Cardiac muscle cell (in vitro differentiated cells and primary cell): Measurements from ENCODE around the gene CHMP4B. TPM values are rescaled to one million over a fixed set of nuclear protein-coding genes. Genes with fewer than 3 reads are reported as not detected.

ENCODE experiments used
- DNase-seq, 2 donors: peaks; one replicate each; pipeline versions ENCODE4 v3.0.0 to v3.0.0-alpha.2; 2010 to 2017; ENCODE audit warnings: low read depth in 1 of 2, low spot score in 1 of 2
- H3K27ac ChIP-seq: fragments of 200-600 bp; sonication (generic); 2 replicates; pipeline ENCODE4 v1.5.1; 2016
- H3K27me3 ChIP-seq: fragments of 200-600 bp; sonication (generic); 2 replicates; pipeline ENCODE4 v1.6.0; 2016; ENCODE audit warnings: control low read depth
- H3K36me3 ChIP-seq: fragments of 200-600 bp; sonication (generic); 2 replicates; pipeline ENCODE4 v1.5.1; 2016; ENCODE audit warnings: control low read depth
- H3K4me1 ChIP-seq: fragments of 200-600 bp; sonication (generic); 2 replicates; pipeline ENCODE4 v1.8.1; 2017; ENCODE audit warnings: low read depth, mild to moderate bottlenecking, mixed run types
- H3K4me3 ChIP-seq: fragments of 200-600 bp; sonication (generic); 2 replicates; pipeline ENCODE4 v1.5.1; 2016; ENCODE audit warnings: mild to moderate bottlenecking
- H3K9me3 ChIP-seq: fragments of 200-600 bp; sonication (generic); 2 replicates; pipeline ENCODE4 v1.5.1; 2017; ENCODE audit warnings: low read depth, mild to moderate bottlenecking, control low read depth
- polyA plus RNA-seq: library from polyadenylated mRNA; unstranded; fragments of >200 nt; fragmentation: Nextera tagmentation; extraction: Ambion mirVana; gene quantifications from 2 replicates; pipeline ENCODE4 v1.2.1, GENCODE V29; 2016
- total RNA-seq: library from RNA; depleted of rRNA; stranded (reverse); fragments of >200 nt; gene quantifications from 2 replicates; pipeline ENCODE4 v1.2.3, GENCODE V29; 2016
- TF ChIP-seq, protein P1 (sequence below): IDR thresholded peaks from 2 replicates; pipeline ENCODE4 v1.5.1; 2012; ENCODE audit warnings: low read depth, mild to moderate bottlenecking, low read length

The CHMP4B gene
- total and polyA plus RNA-seq, 2 experiments from 2014 or later = 4.6 to 110 TPM

DNA sequence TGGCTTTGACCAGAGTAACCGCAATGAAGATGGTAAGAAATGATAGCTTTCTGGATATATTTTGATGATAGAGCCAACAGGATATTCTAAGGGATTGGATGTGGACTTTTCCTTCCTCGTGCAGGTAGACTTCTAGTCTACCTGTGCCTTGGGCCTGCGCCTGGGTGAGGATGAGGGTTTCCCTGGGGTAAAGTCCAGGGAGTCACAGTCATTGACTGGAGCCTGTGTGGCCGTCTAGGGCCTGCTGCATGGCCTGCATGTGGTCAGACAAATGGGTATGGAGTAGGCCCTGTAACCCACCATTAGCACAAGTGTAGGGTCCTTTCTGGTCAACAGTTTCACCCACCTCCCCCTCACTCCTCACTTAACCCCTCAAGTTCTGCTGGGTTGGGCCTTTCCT, 12.7 kb upstream of the CHMP4B start:
- Histone ChIP-seq H3K4me1 (peaks cover 2% of the 10 kb centered on the region), H3K36me3 (no peaks in the 10 kb centered on the region), H3K27me3 (no peaks in the 10 kb centered on the region), H3K4me3 (no peak overlapping the region), H3K9me3 (no peaks in the 10 kb centered on the region), H3K27ac (no peak overlapping the region)
- DNase-seq = no peak
- TF ChIP-seq, protein P1, sequence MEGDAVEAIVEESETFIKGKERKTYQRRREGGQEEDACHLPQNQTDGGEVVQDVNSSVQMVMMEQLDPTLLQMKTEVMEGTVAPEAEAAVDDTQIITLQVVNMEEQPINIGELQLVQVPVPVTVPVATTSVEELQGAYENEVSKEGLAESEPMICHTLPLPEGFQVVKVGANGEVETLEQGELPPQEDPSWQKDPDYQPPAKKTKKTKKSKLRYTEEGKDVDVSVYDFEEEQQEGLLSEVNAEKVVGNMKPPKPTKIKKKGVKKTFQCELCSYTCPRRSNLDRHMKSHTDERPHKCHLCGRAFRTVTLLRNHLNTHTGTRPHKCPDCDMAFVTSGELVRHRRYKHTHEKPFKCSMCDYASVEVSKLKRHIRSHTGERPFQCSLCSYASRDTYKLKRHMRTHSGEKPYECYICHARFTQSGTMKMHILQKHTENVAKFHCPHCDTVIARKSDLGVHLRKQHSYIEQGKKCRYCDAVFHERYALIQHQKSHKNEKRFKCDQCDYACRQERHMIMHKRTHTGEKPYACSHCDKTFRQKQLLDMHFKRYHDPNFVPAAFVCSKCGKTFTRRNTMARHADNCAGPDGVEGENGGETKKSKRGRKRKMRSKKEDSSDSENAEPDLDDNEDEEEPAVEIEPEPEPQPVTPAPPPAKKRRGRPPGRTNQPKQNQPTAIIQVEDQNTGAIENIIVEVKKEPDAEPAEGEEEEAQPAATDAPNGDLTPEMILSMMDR = no peak

DNA sequence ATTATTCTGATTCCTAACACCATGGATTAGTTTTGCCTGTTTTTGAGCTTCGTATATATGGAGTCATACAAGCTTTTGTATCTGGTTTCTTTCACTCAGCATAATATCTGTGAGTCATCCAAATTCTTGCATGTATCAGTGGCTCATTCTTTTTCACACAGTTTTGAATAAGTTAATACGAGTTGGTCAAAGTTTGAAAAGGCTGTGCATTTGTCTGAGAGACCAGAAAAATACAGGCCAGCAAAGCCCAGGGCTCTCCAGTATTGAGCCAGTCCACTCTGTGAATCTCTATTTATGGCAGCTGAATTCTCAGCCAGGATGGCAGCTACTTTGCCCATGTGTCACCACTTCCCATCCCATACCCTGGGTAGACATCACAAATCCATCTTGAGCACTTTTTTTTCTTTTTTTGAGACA, 7.2 kb upstream of the CHMP4B start:
- Histone ChIP-seq H3K4me1 (no peaks in the 10 kb centered on the region), H3K27me3 (no peaks in the 10 kb centered on the region), H3K4me3 (no peak overlapping the region), H3K9me3 (no peaks in the 10 kb centered on the region), H3K27ac (no peak overlapping the region), H3K36me3 (no peaks in the 10 kb centered on the region)
- TF ChIP-seq, protein P1 = no peak
- peak in 1 of 2 donors; percentile 85 for DNase-seq

DNA sequence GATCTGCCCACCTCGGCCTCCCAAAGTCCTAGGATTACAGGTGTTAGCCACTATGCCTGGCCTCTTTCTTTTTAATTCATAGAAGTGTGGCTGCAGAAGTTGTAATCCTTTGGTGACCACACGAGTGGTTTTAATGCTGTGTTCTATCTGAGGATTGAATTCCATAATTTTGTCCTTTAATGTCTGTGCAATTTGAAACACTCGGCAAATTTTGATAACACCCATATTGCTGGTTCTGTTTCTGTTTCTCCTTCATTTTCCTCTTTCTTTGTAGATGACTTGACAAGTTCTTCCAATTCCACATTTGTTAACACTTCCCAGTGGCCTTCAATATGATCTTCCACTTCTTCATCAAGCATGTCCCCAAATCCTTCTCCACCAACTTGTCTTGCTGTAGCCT, 2.8 kb upstream of the CHMP4B start:
- H3K9me3 ChIP-seq = no peaks in the 10 kb centered on the region

DNA sequence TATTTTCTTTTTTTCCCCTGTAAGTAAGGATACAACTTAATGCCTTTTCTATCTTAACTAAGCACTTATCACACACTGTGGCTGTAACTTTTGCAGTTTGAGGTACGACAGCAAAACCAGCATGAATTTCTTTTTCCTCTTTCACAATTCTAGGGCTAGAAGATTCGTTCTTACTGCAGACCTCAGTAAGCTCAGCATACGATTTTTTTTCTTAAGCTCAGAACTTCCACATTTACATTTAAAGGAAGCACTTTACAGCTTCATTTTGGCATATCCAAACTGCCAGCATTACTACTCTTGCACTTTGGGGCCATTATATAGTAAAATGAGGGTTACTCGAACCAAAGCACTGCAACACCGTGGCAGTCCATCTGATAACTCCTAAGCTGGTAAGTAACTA, 889 bp upstream of the CHMP4B start:
- TF ChIP-seq, protein P1 = no peak
- no peak overlapping the region for H3K27ac ChIP-seq
- no peak for DNase-seq
- no peaks in the 10 kb centered on the region for H3K27me3 ChIP-seq
- no peaks in the 10 kb centered on the region for H3K36me3 ChIP-seq
- no peaks in the 10 kb centered on the region for H3K9me3 ChIP-seq
- H3K4me1 ChIP-seq = peaks cover 14% of the 10 kb centered on the region
- H3K4me3 ChIP-seq = no peak overlapping the region

More for the DNA sequence above, 2.8 kb upstream of the CHMP4B start:
- H3K36me3 ChIP-seq = no peaks in the 10 kb centered on the region
- H3K27ac ChIP-seq = no peak overlapping the region
- H3K4me1 ChIP-seq = peaks cover 12% of the 10 kb centered on the region
- TF ChIP-seq, protein P1 = no peak
- H3K27me3 ChIP-seq = no peaks in the 10 kb centered on the region
- DNase-seq = no peak
- no peak overlapping the region for H3K4me3 ChIP-seq

DNA sequence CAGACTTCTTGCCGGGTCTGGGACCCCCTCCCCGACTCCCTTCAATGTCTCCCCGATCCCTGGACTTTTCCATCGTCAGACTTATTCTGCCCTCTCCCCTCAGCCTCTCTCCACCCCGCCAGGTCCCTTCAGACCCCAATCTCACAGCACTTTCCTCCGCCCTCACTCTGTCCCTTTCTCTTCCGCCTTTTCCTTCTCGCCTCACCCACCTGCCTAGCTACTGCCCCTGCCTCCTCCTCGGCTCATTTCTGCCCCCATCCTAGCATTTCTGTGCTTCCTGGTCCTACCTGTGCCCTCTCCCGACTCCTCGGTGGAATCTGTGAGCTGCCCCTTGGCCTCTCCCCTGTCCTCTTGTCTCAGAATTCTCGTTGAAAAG, 616 bp downstream of the CHMP4B start:
- H3K27ac ChIP-seq = peak overlapping the region; percentile 95
- peak in 1 of 2 donors; percentile 36 for DNase-seq

More for the DNA sequence above, 616 bp downstream of the CHMP4B start:
- Histone ChIP-seq H3K27me3 (no peaks in the 10 kb centered on the region), H3K4me3 (peak overlapping the region; percentile 98), H3K4me1 (peaks cover 14% of the 10 kb centered on the region), H3K36me3 (no peaks in the 10 kb centered on the region), H3K9me3 (no peaks in the 10 kb centered on the region)
- TF ChIP-seq, protein P1 = no peak
